Choroid plexus epithelial cell (primary cell): ENCODE results near the gene RRAD.

Experiments
- DNase-seq: peaks from one replicate; pipeline ENCODE4 v3.0.0-alpha.2; 2010; ENCODE audit warnings: low read depth
- H3K4me3 ChIP-seq: 2 replicates; pipeline ENCODE4 v1.5.1; 2011; ENCODE audit warnings: low read depth, mild to moderate bottlenecking, control low read depth, low read length, moderate library complexity
- TF ChIP-seq, protein P1 (sequence below): conservative IDR thresholded peaks from 2 replicates; pipeline ENCODE4 v1.5.1; 2011; ENCODE audit warnings: low read depth, mild to moderate bottlenecking, control low read depth, inconsistent platforms, low read length, moderate library complexity

RRAD gene

DNA sequence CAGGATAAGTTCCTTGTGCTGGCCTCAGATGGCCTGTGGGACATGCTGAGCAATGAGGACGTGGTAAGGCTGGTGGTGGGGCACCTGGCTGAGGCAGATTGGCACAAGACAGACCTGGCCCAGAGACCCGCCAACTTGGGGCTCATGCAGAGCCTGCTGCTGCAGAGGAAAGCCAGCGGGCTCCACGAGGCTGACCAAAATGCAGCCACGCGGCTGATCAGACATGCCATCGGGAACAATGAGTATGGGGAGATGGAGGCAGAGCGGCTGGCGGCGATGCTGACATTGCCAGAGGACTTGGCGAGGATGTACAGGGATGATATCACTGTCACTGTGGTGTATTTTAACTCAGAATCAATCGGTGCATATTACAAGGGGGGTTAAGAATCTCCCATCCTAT, 39.8 kb downstream of the RRAD start:
- no peak for DNase-seq
- H3K4me3 ChIP-seq = no peak overlapping the region
- TF ChIP-seq, protein P1, sequence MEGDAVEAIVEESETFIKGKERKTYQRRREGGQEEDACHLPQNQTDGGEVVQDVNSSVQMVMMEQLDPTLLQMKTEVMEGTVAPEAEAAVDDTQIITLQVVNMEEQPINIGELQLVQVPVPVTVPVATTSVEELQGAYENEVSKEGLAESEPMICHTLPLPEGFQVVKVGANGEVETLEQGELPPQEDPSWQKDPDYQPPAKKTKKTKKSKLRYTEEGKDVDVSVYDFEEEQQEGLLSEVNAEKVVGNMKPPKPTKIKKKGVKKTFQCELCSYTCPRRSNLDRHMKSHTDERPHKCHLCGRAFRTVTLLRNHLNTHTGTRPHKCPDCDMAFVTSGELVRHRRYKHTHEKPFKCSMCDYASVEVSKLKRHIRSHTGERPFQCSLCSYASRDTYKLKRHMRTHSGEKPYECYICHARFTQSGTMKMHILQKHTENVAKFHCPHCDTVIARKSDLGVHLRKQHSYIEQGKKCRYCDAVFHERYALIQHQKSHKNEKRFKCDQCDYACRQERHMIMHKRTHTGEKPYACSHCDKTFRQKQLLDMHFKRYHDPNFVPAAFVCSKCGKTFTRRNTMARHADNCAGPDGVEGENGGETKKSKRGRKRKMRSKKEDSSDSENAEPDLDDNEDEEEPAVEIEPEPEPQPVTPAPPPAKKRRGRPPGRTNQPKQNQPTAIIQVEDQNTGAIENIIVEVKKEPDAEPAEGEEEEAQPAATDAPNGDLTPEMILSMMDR = no peak

DNA sequence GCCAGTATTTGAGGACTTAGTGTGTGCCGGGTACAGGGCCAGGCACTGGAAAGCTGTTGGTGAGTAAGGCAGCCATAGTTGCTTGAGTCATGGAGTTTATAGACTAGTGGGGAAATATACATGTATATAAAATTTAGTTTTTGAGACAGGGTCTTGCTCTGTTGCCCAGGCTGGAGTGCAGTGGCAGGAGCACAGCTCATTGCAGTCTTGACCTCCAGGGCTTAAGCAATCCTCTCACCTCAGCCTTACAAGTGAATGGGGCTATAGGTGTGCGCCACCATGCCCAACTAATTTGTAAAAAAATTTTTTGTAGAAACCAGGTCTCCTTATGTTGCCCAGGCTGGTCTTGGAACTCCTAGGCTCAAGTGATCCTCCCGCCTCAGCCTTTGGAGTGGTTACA, 42.6 kb downstream of the RRAD start:
- DNase-seq = no peak
- H3K4me3 ChIP-seq = no peak overlapping the region
- TF ChIP-seq, protein P1 = no peak

DNA sequence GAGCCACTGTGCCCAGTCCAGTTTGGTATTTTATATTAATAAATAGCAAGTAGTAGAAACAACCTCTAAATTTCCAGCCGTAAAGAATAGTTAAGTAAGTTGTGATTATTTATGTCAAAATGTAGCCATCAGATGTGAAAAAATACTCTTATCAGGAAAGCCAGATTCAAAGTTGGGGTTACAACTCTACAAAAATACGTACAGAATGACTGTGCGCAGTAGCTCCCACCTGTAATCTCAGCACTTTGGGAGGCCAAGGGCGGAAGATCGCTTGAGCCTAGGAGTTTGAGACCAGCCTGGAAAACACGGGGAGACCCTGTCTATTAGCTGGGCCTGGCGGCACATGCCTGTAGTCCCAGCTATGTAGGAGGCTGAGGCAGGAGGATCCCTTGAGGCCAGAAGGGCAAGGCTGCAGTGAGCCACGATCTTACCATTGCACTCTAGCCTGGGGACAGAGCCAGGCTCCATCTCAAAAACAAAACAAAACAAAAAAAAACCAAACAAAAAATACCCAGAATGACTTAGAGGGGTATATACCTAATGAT, 43.3 kb downstream of the RRAD start:
- DNase-seq = no peak
- H3K4me3 ChIP-seq = no peak overlapping the region
- TF ChIP-seq, protein P1 = no peak

DNA sequence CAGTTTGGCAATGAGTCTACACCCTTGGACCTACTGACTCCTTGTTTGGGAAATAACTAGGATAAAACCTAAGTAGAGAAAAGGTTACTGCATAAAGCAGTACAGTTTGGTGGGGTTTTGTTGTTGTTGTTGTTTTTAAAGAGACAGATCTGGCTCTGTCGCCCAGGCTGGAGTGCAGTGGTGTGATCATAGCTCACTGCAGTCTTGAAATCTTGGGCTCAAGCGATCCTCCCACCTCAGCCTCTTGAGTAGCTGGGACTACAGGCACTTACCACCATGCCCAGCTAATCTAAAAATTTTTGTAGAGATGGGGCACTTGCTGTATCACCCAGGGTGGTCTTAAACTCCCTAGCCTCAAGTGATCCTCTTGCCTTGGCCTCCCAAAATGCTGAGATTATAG, 43.8 kb downstream of the RRAD start:
- TF ChIP-seq, protein P1 = no peak
- no peak for DNase-seq
- H3K4me3 ChIP-seq = peak overlapping the region; percentile 38

DNA sequence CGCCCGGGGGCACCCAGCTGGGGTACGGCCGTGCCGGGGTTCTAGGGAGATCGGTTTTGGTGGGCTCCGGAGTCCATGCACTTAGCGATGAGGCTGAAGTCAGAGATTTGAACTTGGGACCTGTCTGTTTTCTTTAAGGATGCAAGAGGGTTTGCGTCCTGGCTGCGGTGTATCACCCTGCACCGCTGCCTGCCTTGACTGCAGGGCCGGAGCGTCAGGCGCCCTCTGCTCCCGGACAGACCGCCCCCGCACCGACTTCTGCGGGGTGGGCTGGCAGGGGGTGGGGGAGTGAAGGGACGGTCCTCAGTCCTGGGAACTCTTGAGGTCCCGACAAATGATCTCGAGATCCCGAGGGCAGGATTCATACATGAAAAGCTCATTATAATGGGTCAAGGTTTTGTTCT, 44.3 kb downstream of the RRAD start:
- TF ChIP-seq, protein P1 = no peak
- peak overlapping the region; percentile 97 for H3K4me3 ChIP-seq
- DNase-seq = no peak

DNA sequence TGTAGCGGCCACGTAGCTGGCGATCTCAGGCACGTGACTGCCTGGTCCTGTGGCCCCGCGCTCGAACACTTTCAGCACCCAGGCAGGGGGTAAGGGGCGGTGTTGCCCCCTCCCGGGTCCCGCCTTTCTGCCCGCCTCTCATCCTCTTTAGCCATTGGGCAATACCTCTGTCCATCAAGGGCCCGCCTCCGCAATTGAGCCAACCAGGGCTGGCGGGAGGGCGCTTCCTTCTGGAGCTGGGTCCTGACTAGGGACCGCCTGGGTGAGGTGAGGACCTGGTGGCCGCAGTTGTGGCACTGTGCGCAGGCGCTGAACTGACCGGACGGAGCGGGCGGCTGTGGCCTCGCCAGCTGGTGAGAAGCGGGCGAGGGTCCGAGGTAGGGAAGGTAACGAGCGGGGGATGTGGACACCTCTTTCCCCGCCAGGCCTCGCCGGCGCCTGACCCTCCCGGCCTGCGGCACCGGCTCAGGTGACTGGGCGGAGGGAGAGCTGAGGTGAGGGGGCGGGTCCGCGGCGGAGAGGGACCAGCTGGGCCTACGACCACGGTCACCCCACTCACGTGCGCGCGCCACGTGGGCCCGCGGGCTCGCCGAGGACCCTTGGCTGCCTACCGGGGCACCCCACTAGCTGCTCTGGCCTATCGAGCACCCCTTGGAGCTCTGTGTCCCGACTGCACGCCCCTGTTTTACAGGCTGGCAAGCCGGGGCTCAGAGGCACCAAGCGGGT, 44.9 kb downstream of the RRAD start, which contains the start of gene PDP2:
PDP2 (plus strand) TSS at position 228 of the 726 bp plus-strand sequence. CDS start 3,770 bp downstream, outside the sequence.
- peak; percentile 96 for DNase-seq
- H3K4me3 ChIP-seq = peak within 1 kb of the TSS; percentile 97
- TF ChIP-seq, protein P1 = no peak

DNA sequence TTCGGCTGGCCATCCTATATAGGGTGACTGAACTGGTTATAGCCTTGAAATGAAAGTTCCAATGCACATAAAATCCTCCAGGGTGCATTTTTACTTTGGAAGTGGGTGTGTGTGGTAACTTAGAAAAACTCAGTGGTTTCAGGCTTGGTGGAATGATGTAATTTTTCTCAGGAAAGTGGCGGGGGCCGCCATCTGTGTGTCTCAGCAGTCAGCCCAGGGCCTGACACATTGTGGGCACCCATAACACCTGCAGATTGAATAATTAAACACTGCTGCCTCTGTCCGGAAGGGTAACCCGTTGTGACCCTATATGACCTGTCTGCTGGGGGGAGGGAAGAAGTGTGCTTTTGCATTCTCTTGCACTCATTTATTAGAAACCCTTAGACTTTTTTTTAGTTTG, 47.3 kb downstream of the RRAD start:
- peak; percentile 28 for DNase-seq
- H3K4me3 ChIP-seq = no peak overlapping the region
- TF ChIP-seq, protein P1 = no peak
